IMR-90 (cell line): ENCODE measurements around the gene TANK. TPM values are rescaled to one million over a fixed set of nuclear protein-coding genes. Genes with fewer than 3 reads are reported as not detected.

Source experiments
- ATAC-seq: fragments of 200-7000 bp; cut with Tn5 transposase; 2 replicates; pipeline ENCODE4 v1.9.1; 2020; ENCODE audit warnings: low read depth, mild to moderate bottlenecking, moderate library complexity
- BruUV-seq: library from RNA; stranded (reverse); fragments of 400-500 nt; replicated peaks from 2 replicates; lab custom pipeline; 2021; lab: Mats Ljungman, UMichigan
- CTCF ChIA-PET: fragments of 300-600 bp; formaldehyde crosslinking; extraction: SDS; loops from one replicate; lab custom pipeline; 2021; ENCODE audit warnings: antibody characterized with exemption; lab: Yijun Ruan, JAX
- POLR2A ChIA-PET: fragments of 300-600 bp; sonication (Branson Sonifier 250); formaldehyde crosslinking; loops from one replicate; lab custom pipeline; 2022; ENCODE audit warnings: antibody characterized with exemption; ENCODE audit not compliant: unreplicated experiment; lab: Charles Lee
- DNase-seq: peaks from one replicate; pipeline ENCODE4 v3.0.0; 2013
- H2AFZ ChIP-seq: replicated peaks from 2 replicates; pipeline ENCODE3; 2013; ENCODE audit warnings: low read length, mild to moderate bottlenecking; ENCODE audit not compliant: poor library complexity
- H2AK5ac ChIP-seq: 2 replicates; pipeline ENCODE4 v1.6.1; 2013; ENCODE audit warnings: low read depth, low read length, inconsistent platforms
- H2AK9ac ChIP-seq: replicated peaks from 2 replicates; pipeline ENCODE3; 2013; ENCODE audit warnings: mild to moderate bottlenecking, low read depth, low read length, moderate library complexity; ENCODE audit not compliant: poor library complexity
- H2BK120ac ChIP-seq: 2 replicates; pipeline ENCODE4 v1.6.1; 2013; ENCODE audit warnings: low read depth, low read length, inconsistent platforms
- H2BK15ac ChIP-seq: 3 replicates; pipeline ENCODE4 v1.6.1; 2013; ENCODE audit warnings: low read depth, low read length, inconsistent platforms
- H2BK20ac ChIP-seq: 2 replicates; pipeline ENCODE4 v1.6.1; 2013; ENCODE audit warnings: low read depth, mild to moderate bottlenecking, inconsistent platforms, low read length, moderate library complexity
- H2BK5ac ChIP-seq: 2 replicates; pipeline ENCODE4 v1.6.1; 2013; ENCODE audit warnings: mild to moderate bottlenecking, low read depth, low read length, inconsistent platforms; ENCODE audit not compliant: poor library complexity, severe bottlenecking
- H3K14ac ChIP-seq: replicated peaks from 2 replicates; pipeline ENCODE4 v1.6.1; 2013; ENCODE audit warnings: low read depth, low read length, inconsistent platforms
- H3K18ac ChIP-seq: 2 replicates; pipeline ENCODE4 v1.6.1; 2013; ENCODE audit warnings: low read depth, low read length, control low read depth
- H3K23ac ChIP-seq: 2 replicates; pipeline ENCODE4 v1.6.1; 2013; ENCODE audit warnings: low read depth, low read length, inconsistent platforms
- H3K27ac ChIP-seq: 2 replicates; pipeline ENCODE4 v1.5.1; 2013; ENCODE audit warnings: mild to moderate bottlenecking, control low read depth, low read length; ENCODE audit not compliant: insufficient read depth
- H3K27me3 ChIP-seq: 2 replicates; pipeline ENCODE4 v1.6.1; 2013; ENCODE audit warnings: low read length; ENCODE audit not compliant: control insufficient read depth, insufficient read depth
- H3K36me3 ChIP-seq: 2 replicates; pipeline ENCODE4 v1.6.1; 2013; ENCODE audit warnings: low read length, mixed read lengths; ENCODE audit not compliant: control insufficient read depth, insufficient read depth
- H3K4ac ChIP-seq: 2 replicates; pipeline ENCODE4 v1.6.1; 2013; ENCODE audit warnings: low read depth, low read length, inconsistent platforms
- H3K4me1 ChIP-seq: 2 replicates; pipeline ENCODE4 v1.6.1; 2013; ENCODE audit warnings: low read length, mixed read lengths; ENCODE audit not compliant: control insufficient read depth, insufficient read depth
- H3K4me2 ChIP-seq: 2 replicates; pipeline ENCODE4 v1.6.1; 2013; ENCODE audit warnings: low read depth, mild to moderate bottlenecking, control low read depth, low read length, moderate library complexity
- H3K4me3 ChIP-seq: 2 replicates; pipeline ENCODE4 v1.5.1; 2013; ENCODE audit warnings: low read depth, mild to moderate bottlenecking, control low read depth, low read length, moderate library complexity; ENCODE audit not compliant: insufficient read depth
- H3K56ac ChIP-seq: 2 replicates; pipeline ENCODE4 v1.6.1; 2013; ENCODE audit warnings: low read length, inconsistent platforms; ENCODE audit not compliant: insufficient read depth; ENCODE audit errors: extremely low read depth
- H3K79me1 ChIP-seq, 2 experiments: 2 replicates each; pipeline ENCODE4 v1.6.1; 2013; ENCODE audit warnings: low read length in 2 of 2, inconsistent platforms in 1 of 2, low read depth in 1 of 2
- H3K9ac ChIP-seq: 2 replicates; pipeline ENCODE4 v1.6.1; 2013; ENCODE audit warnings: low read depth, low read length, control low read depth
- H3K9me1 ChIP-seq: 2 replicates; pipeline ENCODE4 v1.6.1; 2013; ENCODE audit warnings: low read length, inconsistent platforms; ENCODE audit not compliant: insufficient read depth
- H3K9me3 ChIP-seq: 2 replicates; pipeline ENCODE4 v1.6.1; 2013; ENCODE audit warnings: low read length; ENCODE audit not compliant: control insufficient read depth, insufficient read depth
- H4K20me1 ChIP-seq: 2 replicates; pipeline ENCODE4 v1.6.1; 2013; ENCODE audit warnings: low read length, inconsistent platforms; ENCODE audit not compliant: insufficient read depth
- H4K5ac ChIP-seq: 2 replicates; pipeline ENCODE4 v1.6.1; 2013; ENCODE audit warnings: mild to moderate bottlenecking, low read depth, low read length, control low read depth
- H4K8ac ChIP-seq, 2 experiments: 2 replicates each; pipeline ENCODE4 v1.6.1; 2013; ENCODE audit warnings: low read depth in 2 of 2, low read length in 2 of 2, control low read depth in 1 of 2, inconsistent platforms in 1 of 2
- H4K91ac ChIP-seq: 2 replicates; pipeline ENCODE4 v1.6.1; 2013; ENCODE audit warnings: low read depth, low read length, inconsistent platforms; ENCODE audit not compliant: insufficient read depth
- MAFK ChIP-seq: IDR thresholded peaks from 2 replicates; pipeline ENCODE4 v1.6.1; 2012; ENCODE audit warnings: low read depth, low read length, improper control_type of control experiment
- MAZ ChIP-seq: IDR thresholded peaks from 2 replicates; pipeline ENCODE4 v1.6.1; 2012; ENCODE audit warnings: low read depth, mild to moderate bottlenecking, low read length, improper control_type of control experiment, moderate library complexity, borderline replicate concordance
- RAD21 ChIP-seq: IDR thresholded peaks from 2 replicates; pipeline ENCODE4 v1.6.1; 2012; ENCODE audit warnings: low read length, improper control_type of control experiment
- RCOR1 ChIP-seq: IDR thresholded peaks from 2 replicates; pipeline ENCODE4 v1.6.1; 2012; ENCODE audit warnings: mild to moderate bottlenecking, low read length, improper control_type of control experiment; ENCODE audit not compliant: insufficient replicate concordance
- WGBS, 2 experiments: methylation state at CpG; one replicate each; pipeline versions ENCODE4 v1.1.5 to v1.1.7; 2013; ENCODE audit warnings: missing lambda C conversion rate in 2 of 2; ENCODE audit not compliant: insufficient read length in 1 of 2; ENCODE audit errors: extremely low coverage in 2 of 2; 5-methylcytosine and 5-hydroxymethylcytosine counted together
- dilution Hi-C: fragments of 300-500 bp; cut with HindIII; formaldehyde crosslinking; loops from one replicate; pipeline ENCODE4 v1.14.3; 2018; ENCODE audit warnings: low sequenced_read_pairs; ENCODE audit not compliant: unreplicated experiment
- in situ Hi-C: fragments of 300-500 bp; cut with MboI; formaldehyde crosslinking; loops from 3 replicates; pipeline ENCODE4 v1.14.3; 2019; ENCODE audit warnings: low sequenced_read_pairs, inconsistent platforms, mixed read lengths
- intact Hi-C: fragments of 100-400 bp; cut with micrococcal nuclease; formaldehyde crosslinking; loops from 2 replicates; pipeline ENCODE4 v1.10.0; 2022
- polyA plus RNA-seq, 3 experiments: library from polyadenylated mRNA; depleted of rRNA; stranded (reverse); fragments of >200 nt; gene quantifications; 2 replicates each; pipeline ENCODE4 v1.2.3, GENCODE V29; 2012; ENCODE audit warnings: low replicate concordance in 1 of 3
- total RNA-seq: library from RNA; depleted of rRNA; stranded (reverse); fragments of >200 nt; gene quantifications from 2 replicates; pipeline ENCODE4 v1.2.3, GENCODE V29; 2012
- TF ChIP-seq, protein P1 (sequence below): fragments of 150-350 bp; IDR thresholded peaks from 2 replicates; pipeline ENCODE4 v1.6.1; 2017; ENCODE audit warnings: mild to moderate bottlenecking, antibody characterized with exemption, low read length, low read depth
- TF ChIP-seq, protein P2 (sequence below): fragments of 150-350 bp; IDR thresholded peaks from 2 replicates; pipeline ENCODE4 v1.6.1; 2016; ENCODE audit warnings: low read depth, mild to moderate bottlenecking, low read length, moderate library complexity, borderline replicate concordance

The TANK gene
- total and polyA plus RNA-seq, 2 of the 4 experiments (the other 2 are of a cell fraction), result 25.4 to 41.9 TPM

DNA sequence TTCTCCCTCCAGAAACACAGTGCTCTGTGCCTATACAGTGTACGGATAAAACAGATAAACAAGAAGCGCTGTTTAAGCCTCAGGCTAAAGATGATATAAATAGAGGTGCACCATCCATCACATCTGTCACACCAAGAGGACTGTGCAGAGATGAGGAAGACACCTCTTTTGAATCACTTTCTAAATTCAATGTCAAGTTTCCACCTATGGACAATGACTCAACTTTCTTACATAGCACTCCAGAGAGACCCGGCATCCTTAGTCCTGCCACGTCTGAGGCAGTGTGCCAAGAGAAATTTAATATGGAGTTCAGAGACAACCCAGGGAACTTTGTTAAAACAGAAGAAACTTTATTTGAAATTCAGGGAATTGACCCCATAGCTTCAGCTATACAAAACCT lies 70.7 kb downstream of the TANK start:
- Histone ChIP-seq H3K4me3 (no peak overlapping the region), H3K9ac (no peak overlapping the region), H3K4me1 (no peaks in the 10 kb centered on the region), H4K5ac (no peak overlapping the region), H2BK5ac (no peak overlapping the region), H2AFZ (no peak overlapping the region), H3K79me1 (no peaks in the 10 kb centered on the region; a peak in 1 of 4 replicates), H3K14ac (no peak overlapping the region), H3K9me1 (no peaks in the 10 kb centered on the region), H3K27ac (no peak overlapping the region), H3K9me3 (no peaks in the 10 kb centered on the region), H3K4me2 (no peak overlapping the region), H4K8ac (no peak overlapping the region), H3K18ac (no peak overlapping the region), H2AK9ac (no peak overlapping the region), H2BK15ac (no peak overlapping the region), H2BK20ac (no peak overlapping the region), H3K36me3 (peaks cover 19% of the 10 kb centered on the region), H3K56ac (no peak overlapping the region), H3K27me3 (no peaks in the 10 kb centered on the region), H4K20me1 (no peaks in the 10 kb centered on the region), H2AK5ac (no peak overlapping the region), H3K23ac (no peak overlapping the region), H3K4ac (no peak overlapping the region), H2BK120ac (no peak overlapping the region), H4K91ac (no peak overlapping the region)
- CTCF ChIA-PET, result no interaction called here
- dilution Hi-C loops, result no loop called here
- DNase-seq (no peak), ATAC-seq (no peak)
- no TSS peak for BruUV-seq
- no peak for TF ChIP-seq RCOR1
- TF ChIP-seq, protein P1, sequence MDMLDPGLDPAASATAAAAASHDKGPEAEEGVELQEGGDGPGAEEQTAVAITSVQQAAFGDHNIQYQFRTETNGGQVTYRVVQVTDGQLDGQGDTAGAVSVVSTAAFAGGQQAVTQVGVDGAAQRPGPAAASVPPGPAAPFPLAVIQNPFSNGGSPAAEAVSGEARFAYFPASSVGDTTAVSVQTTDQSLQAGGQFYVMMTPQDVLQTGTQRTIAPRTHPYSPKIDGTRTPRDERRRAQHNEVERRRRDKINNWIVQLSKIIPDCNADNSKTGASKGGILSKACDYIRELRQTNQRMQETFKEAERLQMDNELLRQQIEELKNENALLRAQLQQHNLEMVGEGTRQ, result no peak
- TF ChIP-seq, protein P2, sequence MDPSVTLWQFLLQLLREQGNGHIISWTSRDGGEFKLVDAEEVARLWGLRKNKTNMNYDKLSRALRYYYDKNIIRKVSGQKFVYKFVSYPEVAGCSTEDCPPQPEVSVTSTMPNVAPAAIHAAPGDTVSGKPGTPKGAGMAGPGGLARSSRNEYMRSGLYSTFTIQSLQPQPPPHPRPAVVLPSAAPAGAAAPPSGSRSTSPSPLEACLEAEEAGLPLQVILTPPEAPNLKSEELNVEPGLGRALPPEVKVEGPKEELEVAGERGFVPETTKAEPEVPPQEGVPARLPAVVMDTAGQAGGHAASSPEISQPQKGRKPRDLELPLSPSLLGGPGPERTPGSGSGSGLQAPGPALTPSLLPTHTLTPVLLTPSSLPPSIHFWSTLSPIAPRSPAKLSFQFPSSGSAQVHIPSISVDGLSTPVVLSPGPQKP, result no peak
- no peak for TF ChIP-seq RAD21
- no peak for TF ChIP-seq MAFK
- no peak for TF ChIP-seq MAZ
- intact Hi-C loops, result no loop called here
- POLR2A ChIA-PET, result no interaction called here
- in situ Hi-C loops, result no loop called here
- no CpG with 5 or more reads among the region's 4 CpGs for WGBS, 2 experiments
